ENCODE data around the gene EMD.

EMD gene

GRCh38 chrX:154379569-154379951 is 465 bp downstream of the EMD start:
- peak overlapping the region; percentile 86 for H3K27ac ChIP-seq
- H3K36me3 ChIP-seq, result peaks cover 24% of the 10 kb centered on the region
- DNase-seq, result no peak
- no peaks in the 10 kb centered on the region for H3K27me3 ChIP-seq (ENCODE audit: insufficient read depth, low read depth, severe bottlenecking)
- TF ChIP-seq CTCF (IDR thresholded peaks at IDR 0.05; ENCODE audit: low read depth, low read length), result no peak
- H3K9me3 ChIP-seq (ENCODE audit: severe bottlenecking), result no peaks in the 10 kb centered on the region
- peak overlapping the region; percentile 90 for H3K4me3 ChIP-seq (ENCODE audit: low read depth, low read length)

- no peak for TF ChIP-seq CTCF (IDR thresholded peaks at IDR 0.05; ENCODE audit: low read depth, low read length)
- Histone ChIP-seq H3K36me3 (peaks cover 24% of the 10 kb centered on the region), H3K27me3 (ENCODE audit: insufficient read depth, low read depth, severe bottlenecking) (no peaks in the 10 kb centered on the region), H3K9me3 (ENCODE audit: severe bottlenecking) (no peaks in the 10 kb centered on the region), H3K4me3 (ENCODE audit: low read depth, low read length) (peak overlapping the region; percentile 90), H3K27ac (peak overlapping the region; percentile 86)
- DNase-seq, result no peak
Observed at GRCh38 chrX:154380153-154380552, 1.1 kb downstream of the EMD start.

- TF ChIP-seq CTCF (IDR thresholded peaks at IDR 0.05; ENCODE audit: low read depth, low read length), result no peak
- Histone ChIP-seq H3K27ac (no peak overlapping the region), H3K36me3 (peaks cover 24% of the 10 kb centered on the region), H3K4me3 (ENCODE audit: low read depth, low read length) (no peak overlapping the region), H3K27me3 (ENCODE audit: insufficient read depth, low read depth, severe bottlenecking) (no peaks in the 10 kb centered on the region), H3K9me3 (ENCODE audit: severe bottlenecking) (no peaks in the 10 kb centered on the region)
- DNase-seq, result no peak
Observed at GRCh38 chrX:154380787-154381186, 1.7 kb downstream of the EMD start.

GRCh38 chrX:154381271-154381670 is 2.2 kb downstream of the EMD start:
- Histone ChIP-seq H3K4me3 (ENCODE audit: low read depth, low read length) (no peak overlapping the region), H3K27me3 (ENCODE audit: insufficient read depth, low read depth, severe bottlenecking) (no peaks in the 10 kb centered on the region), H3K9me3 (ENCODE audit: severe bottlenecking) (no peaks in the 10 kb centered on the region), H3K36me3 (peaks cover 24% of the 10 kb centered on the region), H3K27ac (no peak overlapping the region)
- no peak for TF ChIP-seq CTCF (IDR thresholded peaks at IDR 0.05; ENCODE audit: low read depth, low read length)
- no peak for DNase-seq

- Histone ChIP-seq H3K27me3 (ENCODE audit: insufficient read depth, low read depth, severe bottlenecking) (no peaks in the 10 kb centered on the region), H3K4me3 (ENCODE audit: low read depth, low read length) (no peak overlapping the region), H3K9me3 (ENCODE audit: severe bottlenecking) (no peaks in the 10 kb centered on the region), H3K27ac (no peak overlapping the region), H3K36me3 (peaks cover 24% of the 10 kb centered on the region)
- DNase-seq, result no peak
- TF ChIP-seq CTCF (IDR thresholded peaks at IDR 0.05; ENCODE audit: low read depth, low read length), result no peak
Observed at GRCh38 chrX:154382483-154383069, 3.5 kb downstream of the EMD start.
